GM12873 (cell line): ENCODE results near the gene C19orf44.

Experiments used
- CTCF ChIP-seq: IDR thresholded peaks from 2 replicates; pipeline ENCODE4 v1.5.1; 2012; ENCODE audit warnings: low read depth, mild to moderate bottlenecking, moderate library complexity, low read length, control low read depth; ENCODE audit not compliant: insufficient read depth; ENCODE audit errors: missing control alignments

The C19orf44 gene

GRCh38 chr19:16463341-16463990 lies 32.7 kb upstream of the C19orf44 start:
- no peak for TF ChIP-seq CTCF

GRCh38 chr19:16463991-16464575 lies 32.1 kb upstream of the C19orf44 start:
- no peak for TF ChIP-seq CTCF

- TF ChIP-seq CTCF: no peak
Observed at GRCh38 chr19:16465239-16465638, 31.0 kb upstream of the C19orf44 start.

GRCh38 chr19:16467581-16467980 lies 28.6 kb upstream of the C19orf44 start:
- no peak for TF ChIP-seq CTCF

GRCh38 chr19:16470541-16470910 lies 25.7 kb upstream of the C19orf44 start:
- TF ChIP-seq CTCF: no peak

- no peak for TF ChIP-seq CTCF
Observed at GRCh38 chr19:16470911-16471811, 25.0 kb upstream of the C19orf44 start.

- no peak for TF ChIP-seq CTCF
Observed at GRCh38 chr19:16472992-16473391, 23.2 kb upstream of the C19orf44 start.
